ENCODE results near the gene IMMP2L.

GRCh38 chr7:110909117-110909516 lies 653.2 kb downstream of the IMMP2L start:
- TF ChIP-seq EZH2 (IDR thresholded peaks at IDR 0.05; ENCODE audit: insufficient read depth, poor library complexity, severe bottlenecking) (no peak), EZH2phosphoT487 (IDR thresholded peaks at IDR 0.05; ENCODE audit: insufficient read depth, low read depth) (no peak)

All from GM23248 (cell line).